NAMALWA (cell line): ENCODE data around the gene SLC30A10.
"Not testable (repeated sequence)": the region's sequence is repeated elsewhere in the genome, so short reads cannot be mapped to it uniquely, and the experiment has no call there.

ENCODE experiments used
- DNase-seq: peaks from one replicate; pipeline ENCODE4 v3.0.0-alpha.2; 2015; ENCODE audit warnings: low spot score

The SLC30A10 gene

GRCh38 chr1:219927956-219928790 is at the start of gene SLC30A10:
SLC30A10 (minus strand) TSS chr1:219928557; CDS start chr1:219928440, 117 bp downstream.
- DNase-seq = no peak

GRCh38 chr1:219973213-219973612 is 44.9 kb upstream of the SLC30A10 start:
- no peak for DNase-seq

GRCh38 chr1:219967361-219967760 is 39.0 kb upstream of the SLC30A10 start:
- no peak for DNase-seq

GRCh38 chr1:219966071-219966349 is 37.7 kb upstream of the SLC30A10 start:
- DNase-seq = no peak

GRCh38 chr1:219965285-219966070 is 37.1 kb upstream of the SLC30A10 start:
- DNase-seq = no peak

GRCh38 chr1:219963432-219963831 is 35.1 kb upstream of the SLC30A10 start:
- no peak for DNase-seq

GRCh38 chr1:219961684-219962083 is 33.3 kb upstream of the SLC30A10 start:
- DNase-seq = no peak

- no peak for DNase-seq
Observed at GRCh38 chr1:219959540-219960203, 31.3 kb upstream of the SLC30A10 start.

- no peak for DNase-seq
Observed at GRCh38 chr1:219958875-219959417, 30.6 kb upstream of the SLC30A10 start.

GRCh38 chr1:219954736-219955421 is 26.5 kb upstream of the SLC30A10 start:
- DNase-seq = no peak

GRCh38 chr1:219954052-219954451 is 25.7 kb upstream of the SLC30A10 start:
- DNase-seq = no peak

- DNase-seq = no peak
Observed at GRCh38 chr1:219952361-219952760, 24.0 kb upstream of the SLC30A10 start.

GRCh38 chr1:219949227-219949626 is 20.9 kb upstream of the SLC30A10 start:
- DNase-seq = not testable (repeated sequence)

- DNase-seq = not testable (repeated sequence)
Observed at GRCh38 chr1:219948766-219949165, 20.4 kb upstream of the SLC30A10 start.

GRCh38 chr1:219945795-219946194 is 17.4 kb upstream of the SLC30A10 start:
- peak; percentile 61 for DNase-seq

- DNase-seq = no peak
Observed at GRCh38 chr1:219941179-219942118, 13.1 kb upstream of the SLC30A10 start.

GRCh38 chr1:219940707-219941106 is 12.3 kb upstream of the SLC30A10 start:
- DNase-seq = no peak

GRCh38 chr1:219938706-219939105 is 10.3 kb upstream of the SLC30A10 start:
- DNase-seq = no peak

- DNase-seq = not testable (repeated sequence)
Observed at GRCh38 chr1:219933763-219934162, 5.4 kb upstream of the SLC30A10 start.

- DNase-seq = no peak
Observed at GRCh38 chr1:219931033-219931432, 2.7 kb upstream of the SLC30A10 start.

- DNase-seq = no peak
Observed at GRCh38 chr1:219928791-219929118, 398 bp upstream of the SLC30A10 start.
